GM12892 (cell line): ENCODE measurements around the gene SLC4A5.
"Not testable (repeated sequence)": the region's sequence is repeated elsewhere in the genome, so short reads cannot be mapped to it uniquely, and the experiment has no call there.

Source experiments
- DNase-seq: peaks from one replicate; pipeline ENCODE4 v3.0.0; 2011; ENCODE audit not compliant: insufficient read length
- FAIRE-seq: peaks from 2 replicates; lab custom pipeline; 2011; peaks lifted over from hg19 to GRCh38; lab: Jason Lieb, UNC
- POLR2A ChIP-seq: IDR thresholded peaks from 2 replicates; pipeline ENCODE4 v1.6.1; 2011; ENCODE audit warnings: low read depth, low read length, control low read depth
- POLR2AphosphoS5 ChIP-seq: IDR thresholded peaks from 2 replicates; pipeline ENCODE4 v1.6.1; 2011; ENCODE audit warnings: low read depth, low read length, control low read depth
- TAF1 ChIP-seq: IDR thresholded peaks from 2 replicates; pipeline ENCODE4 v1.6.1; 2011; ENCODE audit warnings: low read depth, mild to moderate bottlenecking, control low read depth, low read length, borderline replicate concordance

Gene SLC4A5

DNA sequence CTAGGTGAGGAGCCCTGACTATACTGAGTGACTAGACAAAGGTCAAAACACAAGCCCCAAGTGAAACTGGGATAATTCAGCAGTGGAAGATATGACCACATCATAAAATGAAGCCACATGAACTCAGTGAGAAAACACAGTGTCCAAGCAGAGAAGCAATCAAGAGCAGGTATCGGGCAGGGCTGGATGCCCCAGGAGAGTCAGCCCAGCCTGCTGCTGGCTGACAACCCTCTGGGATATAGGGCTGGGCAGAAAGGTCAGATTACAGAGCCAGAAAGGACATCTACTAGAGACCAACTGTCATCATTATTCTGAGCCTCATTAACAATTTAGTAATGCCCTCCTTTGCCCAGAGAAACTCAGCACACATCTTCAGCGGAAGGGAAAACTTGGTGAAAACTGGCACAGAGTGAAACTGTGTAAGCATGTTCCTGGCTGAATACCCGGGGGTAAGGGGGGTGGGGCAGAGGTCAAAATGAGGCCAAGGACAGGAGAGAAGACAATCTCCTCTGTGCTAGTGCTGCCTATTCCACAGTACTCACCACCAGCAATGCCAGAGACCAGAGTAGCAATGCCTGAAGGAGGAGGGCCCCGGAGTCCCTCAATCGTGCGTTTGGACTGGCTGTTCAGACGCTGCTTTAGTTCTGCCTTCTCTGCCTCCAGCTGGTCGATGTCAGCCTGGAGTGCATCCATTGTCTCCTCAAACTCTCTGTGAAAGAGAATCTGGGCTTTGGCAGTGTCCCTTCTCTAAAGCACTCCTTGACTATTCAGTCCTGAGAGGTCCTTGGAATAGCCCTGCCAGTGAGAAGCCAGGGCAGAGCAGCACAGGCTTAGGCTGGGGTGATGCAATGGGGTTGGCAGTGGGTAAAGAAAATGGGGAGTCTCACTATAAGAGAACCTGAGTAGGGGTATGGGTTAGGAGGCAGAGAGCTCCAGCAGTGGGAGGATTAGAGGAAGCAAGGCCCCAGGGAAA, 21.6 kb upstream of the SLC4A5 start:
- no peak for DNase-seq
- no peak for FAIRE-seq
- TF ChIP-seq POLR2A: no peak
- no peak for TF ChIP-seq TAF1
- TF ChIP-seq POLR2AphosphoS5: no peak

DNA sequence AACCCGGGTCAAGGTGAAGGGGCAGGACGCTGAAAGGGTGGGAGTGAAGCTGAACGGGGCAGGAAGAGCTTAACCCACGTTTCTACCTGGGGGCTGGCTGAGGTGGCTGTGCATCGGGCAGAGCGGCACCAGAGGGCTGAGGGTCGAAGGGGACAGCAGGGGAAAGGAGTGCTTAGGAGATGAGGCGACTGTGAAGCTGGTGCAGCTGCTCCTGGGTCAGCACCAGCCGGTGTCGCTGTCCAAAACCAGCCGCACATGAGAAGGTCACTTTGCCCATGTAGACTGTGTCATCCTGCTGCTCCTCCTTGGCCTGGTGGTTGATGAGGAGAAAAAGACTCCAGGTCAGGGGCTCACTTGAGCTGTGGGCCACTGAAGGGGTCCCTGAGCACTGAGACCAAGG, 18.1 kb upstream of the SLC4A5 start:
- DNase-seq (no peak), FAIRE-seq (no peak)
- TF ChIP-seq POLR2AphosphoS5 (no peak), POLR2A (no peak), TAF1 (no peak)

DNA sequence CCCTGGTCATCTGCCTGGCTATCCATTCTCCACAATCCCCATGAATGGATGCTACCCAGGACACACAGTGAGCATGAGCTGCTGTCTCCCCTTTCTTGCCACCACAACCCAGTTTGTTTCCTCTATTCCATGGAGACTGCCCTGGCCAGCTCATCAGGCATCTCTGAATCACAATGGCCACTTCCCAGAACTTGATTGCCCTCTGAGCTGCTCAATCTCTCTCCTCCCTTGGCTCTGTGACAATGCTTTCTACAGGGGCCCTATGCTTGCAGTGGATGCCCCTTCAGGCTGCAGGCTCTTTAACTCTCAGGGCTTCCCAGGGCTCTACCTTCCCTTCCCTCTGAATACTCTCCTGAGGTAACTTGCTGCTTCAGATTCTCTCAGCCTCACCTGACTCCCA, 14.4 kb upstream of the SLC4A5 start:
- no peak for FAIRE-seq
- no peak for DNase-seq
- TF ChIP-seq POLR2AphosphoS5 (no peak), TAF1 (no peak), POLR2A (no peak)

DNA sequence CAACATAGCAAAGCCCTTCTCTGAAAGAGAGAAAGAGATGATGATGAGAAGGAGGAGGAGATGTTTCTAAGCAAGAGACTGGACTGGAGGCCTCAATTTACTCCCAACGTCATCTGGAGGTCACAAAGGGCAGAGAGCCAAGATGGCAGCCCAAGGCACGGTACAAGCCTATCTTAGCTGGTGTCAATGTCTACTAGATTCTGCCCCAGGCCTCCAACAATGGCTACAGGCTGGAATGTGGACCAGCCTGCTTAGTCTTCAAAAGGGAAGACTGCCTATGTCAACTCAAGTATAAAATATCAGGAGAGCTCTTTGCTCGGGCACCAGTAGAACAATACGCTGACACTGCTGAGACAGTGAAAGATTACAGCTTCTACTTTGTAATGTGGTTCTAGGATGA, 6.7 kb upstream of the SLC4A5 start:
- no peak for FAIRE-seq
- DNase-seq: no peak
- TF ChIP-seq POLR2A (no peak), POLR2AphosphoS5 (no peak), TAF1 (no peak)

DNA sequence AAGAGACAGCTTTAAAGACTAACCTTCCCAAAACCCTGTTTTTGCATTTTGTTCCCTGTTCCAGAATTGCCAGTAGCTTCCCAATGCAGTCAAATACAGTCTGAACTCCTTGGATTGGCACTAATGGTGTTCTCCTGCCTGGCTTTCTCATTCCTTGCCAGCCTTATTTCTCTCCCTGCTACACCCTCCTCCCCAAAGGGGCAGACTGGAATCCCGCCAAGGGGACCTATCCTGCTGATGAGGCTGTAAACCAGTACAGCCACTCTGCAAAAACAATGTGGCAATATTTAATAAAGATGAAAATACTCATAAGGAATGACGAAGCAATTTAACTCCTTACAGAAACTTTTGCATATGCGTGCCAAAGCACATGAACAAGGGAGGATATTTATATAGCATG, 4.5 kb upstream of the SLC4A5 start:
- FAIRE-seq: no peak
- TF ChIP-seq TAF1 (no peak), POLR2A (no peak), POLR2AphosphoS5 (no peak)
- DNase-seq: no peak

DNA sequence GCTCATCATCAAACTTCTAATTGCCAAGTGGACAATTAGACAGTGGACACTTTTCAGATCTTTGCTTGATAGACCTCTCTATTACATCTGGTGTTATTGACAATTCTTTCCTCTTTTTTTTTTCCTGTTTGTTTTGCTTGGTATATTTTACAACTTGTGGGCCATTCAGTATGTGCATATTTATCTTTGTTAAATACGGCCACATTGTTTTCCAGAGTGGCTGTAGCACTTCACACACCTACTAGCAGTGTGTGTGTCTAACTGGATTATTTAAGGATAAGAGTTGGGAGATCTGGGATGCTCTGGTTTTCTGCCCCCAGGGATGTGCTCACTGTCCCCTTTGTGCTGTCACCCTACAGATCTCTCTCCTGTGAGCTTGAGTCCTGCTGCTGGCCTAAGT, 4.1 kb upstream of the SLC4A5 start:
- DNase-seq (no peak), FAIRE-seq (no peak)
- TF ChIP-seq TAF1: no peak
- no peak for TF ChIP-seq POLR2AphosphoS5
- no peak for TF ChIP-seq POLR2A

DNA sequence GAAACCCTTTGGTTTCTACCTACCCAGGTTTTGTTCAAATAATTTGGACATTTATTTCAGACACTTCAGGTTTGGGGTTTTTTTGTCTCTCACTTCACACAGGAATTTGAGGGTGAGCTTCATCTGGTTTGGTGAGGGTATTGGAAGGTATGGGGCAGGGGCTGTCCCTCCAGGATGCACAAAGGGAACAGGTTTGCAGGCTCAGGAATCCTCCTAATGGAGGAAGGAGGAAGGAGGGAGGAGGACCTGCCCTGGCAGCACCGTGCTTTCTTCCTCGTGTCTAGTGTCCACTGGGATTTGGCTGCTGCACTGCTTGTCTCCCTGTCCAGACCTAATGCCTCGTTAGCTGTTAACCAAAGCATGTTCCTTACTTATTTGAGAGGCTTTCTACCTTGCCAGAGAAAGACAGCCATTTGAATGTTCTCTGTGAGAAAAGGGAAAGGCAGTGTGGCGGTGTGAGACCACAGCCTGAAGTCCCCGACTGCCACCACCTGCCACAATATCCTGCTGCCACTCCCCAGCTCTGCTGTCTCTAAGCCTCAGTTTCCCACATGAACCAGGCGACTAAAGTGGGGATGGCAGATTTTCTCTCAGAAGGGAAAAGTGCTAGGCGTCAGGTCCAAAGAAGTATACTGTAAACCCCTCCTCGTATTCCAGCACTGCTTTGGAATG, 2.2 kb upstream of the SLC4A5 start:
- no peak for DNase-seq
- FAIRE-seq: no peak

DNA sequence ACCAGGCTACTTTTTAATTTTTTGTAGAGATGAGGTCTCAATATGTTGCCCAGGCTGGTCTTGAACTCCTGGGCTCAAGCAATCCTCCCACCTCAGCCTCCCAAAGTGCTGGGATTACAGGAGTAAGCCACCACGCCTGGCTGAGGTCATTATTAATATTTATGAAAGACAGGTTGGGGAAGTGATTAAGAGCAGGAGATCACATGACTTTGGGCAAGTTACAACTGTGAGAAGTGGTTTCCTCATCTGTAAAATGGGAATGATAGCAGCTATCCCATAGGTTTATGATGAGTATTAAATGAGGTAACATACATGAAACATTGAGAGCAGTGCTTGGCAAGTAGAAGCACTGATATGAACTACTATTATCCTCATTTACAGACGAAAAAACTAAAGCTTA, 7.0 kb downstream of the SLC4A5 start:
- FAIRE-seq, DNase-seq: not testable (repeated sequence)

More for the DNA sequence above, 2.2 kb upstream of the SLC4A5 start:
- no peak for TF ChIP-seq TAF1
- no peak for TF ChIP-seq POLR2AphosphoS5

DNA sequence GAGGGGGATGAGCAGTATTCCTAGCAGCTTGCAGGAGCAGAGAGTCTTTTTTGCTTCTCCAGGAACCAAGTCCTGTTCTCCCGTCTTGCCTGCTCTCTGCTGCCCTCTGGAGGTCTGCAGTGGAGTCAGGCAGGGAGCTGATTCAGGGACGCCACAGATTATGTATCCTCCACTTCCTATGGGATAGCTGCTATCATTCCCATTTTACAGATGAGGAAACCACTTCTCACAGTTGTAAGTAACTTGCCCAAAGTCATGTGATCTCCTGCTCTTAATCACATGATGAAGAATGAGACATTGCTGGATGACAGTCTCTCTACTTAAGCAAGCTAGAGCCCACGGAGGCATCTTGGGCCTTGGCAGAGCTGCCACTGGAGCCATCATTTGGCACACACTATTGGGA, 8.3 kb downstream of the SLC4A5 start:
- no peak for TF ChIP-seq POLR2AphosphoS5
- no peak for TF ChIP-seq POLR2A
- no peak for TF ChIP-seq TAF1
- FAIRE-seq: peak; percentile 90

DNA sequence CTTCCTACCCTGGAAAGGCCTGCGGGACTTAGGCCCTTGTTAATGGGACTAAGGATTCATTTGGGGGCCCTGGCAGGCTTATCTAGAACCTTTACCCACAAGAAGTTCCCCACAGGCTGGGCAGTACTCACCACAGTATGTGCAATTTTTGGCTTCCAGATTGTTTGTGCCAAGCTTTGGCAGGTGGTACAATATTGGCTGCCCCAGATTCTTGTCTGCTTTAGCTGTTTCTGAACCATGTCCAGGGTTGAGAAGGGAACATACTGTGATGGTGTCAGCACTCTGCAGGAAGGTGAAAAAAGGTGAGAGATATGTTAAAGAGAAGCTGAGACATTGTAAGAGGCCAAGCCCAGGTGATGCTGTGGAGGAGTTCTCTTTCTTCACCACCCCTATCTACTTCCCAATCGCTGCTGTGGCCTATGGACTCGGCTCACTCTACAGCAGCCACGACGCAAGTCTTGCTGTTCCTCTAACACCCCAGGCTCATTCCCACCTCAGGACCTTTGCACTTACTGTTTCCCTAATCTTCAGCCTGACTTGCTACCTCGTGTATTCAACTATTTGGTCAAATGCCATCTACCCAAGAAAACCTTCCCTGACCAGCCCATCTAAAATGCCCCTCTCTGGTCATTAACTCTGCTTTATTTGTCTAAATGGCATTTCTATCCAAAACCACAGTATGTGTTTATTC, 9.2 kb downstream of the SLC4A5 start:
- FAIRE-seq (no peak), DNase-seq (no peak)
- TF ChIP-seq TAF1 (no peak), POLR2A (no peak), POLR2AphosphoS5 (no peak)

More for the DNA sequence above, 8.3 kb downstream of the SLC4A5 start:
- no peak for DNase-seq

DNA sequence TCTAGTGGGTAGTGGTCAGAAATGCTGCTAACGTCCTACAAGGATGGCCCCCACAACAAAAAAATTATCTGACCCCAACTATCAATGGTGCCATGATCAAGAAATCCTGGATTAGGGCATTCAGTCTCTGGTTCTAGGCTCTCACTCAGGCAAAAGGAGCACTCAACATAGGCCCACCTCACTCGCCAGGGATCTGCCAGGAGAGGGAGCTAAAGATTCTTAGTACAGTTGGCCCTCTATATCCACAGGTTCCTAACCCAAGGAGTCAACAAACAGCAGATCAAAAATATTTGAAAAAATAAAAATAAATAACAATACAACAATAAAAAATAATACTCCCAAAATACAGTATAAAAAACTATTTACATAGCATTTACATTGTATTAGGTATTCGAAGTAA, 10.0 kb downstream of the SLC4A5 start:
- FAIRE-seq (no peak), DNase-seq (no peak)
- TF ChIP-seq POLR2AphosphoS5 (no peak), POLR2A (no peak), TAF1 (no peak)

DNA sequence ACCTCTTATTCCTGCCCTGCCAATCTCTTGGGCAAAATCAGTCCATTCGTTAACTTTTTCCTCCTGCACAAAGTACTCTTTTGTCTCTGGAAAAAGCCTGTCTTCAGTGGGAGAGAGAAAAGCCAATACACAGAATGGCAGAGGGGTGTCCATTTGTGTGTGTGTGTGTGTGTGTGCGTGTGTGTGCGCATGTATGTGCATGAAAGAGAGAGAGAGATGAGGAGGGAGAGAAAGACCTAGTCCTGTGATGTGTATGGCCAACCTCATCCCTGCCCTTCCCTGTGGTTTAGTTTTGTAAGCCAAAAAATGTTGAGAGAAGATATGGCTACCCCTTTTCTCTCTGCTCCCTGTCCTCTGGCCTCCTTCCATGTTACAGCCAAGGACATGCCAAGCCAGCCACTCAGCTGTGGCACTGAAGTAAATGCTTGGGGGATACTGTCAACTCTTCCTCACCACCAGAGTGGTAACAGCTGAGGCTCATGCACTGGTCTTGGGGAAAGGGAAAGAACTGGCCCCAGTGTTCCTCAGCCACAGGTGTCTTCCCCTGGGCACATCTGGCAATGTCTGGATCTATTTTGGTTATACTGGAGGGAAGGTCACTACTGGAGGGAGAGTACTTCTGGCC, 10.6 kb downstream of the SLC4A5 start:
- FAIRE-seq: no peak
- no peak for TF ChIP-seq POLR2A
- no peak for TF ChIP-seq POLR2AphosphoS5
- TF ChIP-seq TAF1: no peak
- no peak for DNase-seq
